Stimulated activated CD4-positive, alpha-beta T cell treated with anti-CD3 and anti-CD28 coated beads, TNF-alpha, amount 100 ng/mL, for 48 hours (primary cell): ENCODE data around the gene CDH11.
A peak's percentile ranks its signal among the peaks of the same experiment; 100 is the strongest.

Experiments
- DNase-seq, 3 donors: peaks; one replicate each; pipeline ENCODE4 v3.0.0-alpha.2; 2020; ENCODE audit warnings: low read depth in 3 of 3

Gene CDH11

DNA sequence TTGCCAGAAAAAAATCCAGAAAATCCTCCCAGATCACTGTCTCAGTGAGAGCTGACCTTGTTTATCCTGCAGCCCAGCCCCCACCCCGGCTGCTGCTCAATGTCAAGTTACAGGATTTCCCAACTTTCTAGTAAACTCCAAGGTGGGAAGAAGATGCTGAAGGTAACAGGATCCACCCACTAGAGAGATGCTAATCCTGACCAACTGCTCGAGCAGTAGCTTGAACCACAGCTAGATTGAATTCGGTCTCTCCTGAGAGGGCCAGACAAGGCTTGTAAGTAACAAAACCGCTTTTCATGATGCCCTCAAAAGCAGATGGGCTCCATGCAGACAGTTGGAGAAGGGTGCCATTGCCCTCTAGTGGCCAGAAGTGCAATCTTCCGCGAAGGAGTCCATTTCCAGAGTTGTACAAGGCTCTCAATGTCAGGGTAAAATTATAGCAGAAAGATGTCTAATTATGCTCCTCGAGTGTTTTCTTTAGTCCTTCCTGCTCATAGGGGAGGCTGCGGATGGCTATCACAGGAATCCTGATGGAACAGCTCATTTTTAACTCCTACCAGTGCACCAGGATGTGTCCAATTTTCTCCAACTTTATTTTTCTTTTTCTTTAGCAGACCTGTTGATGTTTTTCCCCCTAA is 3.9 kb downstream of the CDH11 start:
- peak in 2 of 3 donors; percentile 15 for DNase-seq

DNA sequence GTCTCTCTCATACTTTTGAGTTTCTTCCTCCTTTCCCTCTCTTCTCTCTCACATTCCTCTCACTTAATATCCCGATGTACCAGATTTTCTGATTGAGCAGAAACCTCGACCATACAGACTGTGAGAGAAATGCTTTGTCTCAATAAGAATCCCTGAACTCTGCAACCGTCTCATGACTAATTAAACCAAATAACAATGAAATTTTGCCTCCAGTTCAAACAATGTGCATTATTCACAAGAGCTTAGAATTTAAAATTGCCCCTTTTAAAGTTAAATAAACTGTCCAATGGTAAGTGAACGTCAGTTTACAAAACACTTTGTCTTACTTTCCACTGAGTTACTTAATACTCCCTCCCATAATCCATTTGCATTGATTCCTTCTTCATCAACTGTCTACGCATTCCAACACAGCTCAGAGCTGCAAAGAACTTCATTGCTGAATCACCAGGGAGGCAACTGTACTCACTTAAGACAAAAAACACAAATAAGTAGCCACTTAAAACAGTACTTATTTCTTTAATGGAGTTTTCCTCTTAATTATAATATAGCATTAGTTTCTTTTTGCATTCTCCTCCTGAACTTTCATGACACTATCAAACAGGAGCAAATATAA is 4.9 kb downstream of the CDH11 start:
- no peak for DNase-seq

DNA sequence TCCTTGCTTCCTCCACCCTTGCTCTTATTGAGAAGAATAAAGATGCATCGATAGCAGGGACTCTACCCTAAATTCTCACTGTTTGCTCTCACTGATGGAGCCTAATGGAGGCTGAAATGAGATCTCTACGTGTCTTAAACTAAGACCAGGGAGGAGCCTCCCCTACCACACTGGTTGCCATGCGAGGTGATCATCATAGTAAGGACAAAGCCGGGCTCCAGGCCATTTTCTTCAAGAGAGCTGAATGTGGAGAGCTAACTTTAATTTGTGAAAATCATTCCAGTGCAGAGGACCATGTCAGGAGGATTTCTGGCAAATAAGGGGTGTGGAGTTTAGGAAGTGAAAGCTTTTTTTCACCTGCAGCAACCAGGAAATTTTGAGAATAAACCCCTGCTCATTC is 5.6 kb downstream of the CDH11 start:
- no peak for DNase-seq

DNA sequence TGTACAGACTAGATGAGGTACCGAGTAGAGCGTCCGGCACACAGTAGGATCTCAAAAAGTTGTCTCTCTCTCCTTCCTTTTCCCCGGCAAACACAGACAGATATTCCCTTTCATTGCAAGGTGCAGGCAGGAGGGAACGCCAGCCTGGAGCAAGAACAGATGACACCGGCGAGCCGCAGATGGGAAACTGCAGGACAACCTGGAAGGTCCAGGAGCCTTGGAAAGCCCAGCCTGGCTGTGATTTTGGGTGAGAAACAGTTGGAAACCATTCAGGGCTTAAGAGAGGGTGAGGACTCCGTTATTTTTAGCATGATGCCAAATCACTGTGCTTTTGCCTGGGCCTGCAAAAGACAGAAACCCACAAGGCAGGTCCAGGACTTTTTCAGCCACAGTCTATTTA is 7.3 kb downstream of the CDH11 start:
- DNase-seq, result no peak

DNA sequence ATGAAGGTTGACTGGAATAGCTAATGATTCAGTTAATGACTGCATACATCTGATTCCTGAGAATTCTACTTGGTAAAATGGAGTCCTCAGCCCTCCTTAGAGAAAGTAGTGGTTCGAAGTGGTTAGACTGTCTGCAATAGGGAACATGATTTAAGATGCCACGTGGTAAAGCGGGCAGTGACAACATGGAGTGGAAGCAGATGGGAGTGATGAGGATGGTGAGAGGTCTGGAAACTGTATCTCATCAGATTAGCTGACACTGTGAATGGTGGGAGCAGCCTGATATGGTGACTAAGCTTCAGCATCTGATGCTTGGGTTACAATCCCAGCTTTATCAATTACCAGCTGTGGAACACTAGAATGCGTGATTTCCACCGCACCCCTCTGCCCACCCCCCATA is 8.4 kb downstream of the CDH11 start:
- no peak for DNase-seq

DNA sequence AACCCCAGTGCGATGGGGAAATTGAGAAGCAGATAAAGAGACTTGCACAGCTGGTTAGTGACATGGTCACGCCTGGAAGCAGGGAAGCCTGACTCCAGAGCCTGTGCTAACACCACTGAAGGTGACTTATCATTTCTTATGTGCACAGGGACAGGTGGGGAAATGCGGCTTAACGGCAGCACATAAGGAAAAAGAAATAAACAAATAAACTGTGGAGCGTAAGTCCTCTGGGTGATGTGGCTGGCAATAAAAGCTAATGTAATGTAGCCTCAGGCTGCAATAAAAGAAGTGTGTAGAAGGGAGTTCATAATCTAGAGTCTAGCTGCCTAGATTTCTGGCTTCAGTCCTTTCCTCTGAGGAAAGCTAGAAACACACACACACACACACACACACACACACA is 10.6 kb downstream of the CDH11 start:
- no peak for DNase-seq

DNA sequence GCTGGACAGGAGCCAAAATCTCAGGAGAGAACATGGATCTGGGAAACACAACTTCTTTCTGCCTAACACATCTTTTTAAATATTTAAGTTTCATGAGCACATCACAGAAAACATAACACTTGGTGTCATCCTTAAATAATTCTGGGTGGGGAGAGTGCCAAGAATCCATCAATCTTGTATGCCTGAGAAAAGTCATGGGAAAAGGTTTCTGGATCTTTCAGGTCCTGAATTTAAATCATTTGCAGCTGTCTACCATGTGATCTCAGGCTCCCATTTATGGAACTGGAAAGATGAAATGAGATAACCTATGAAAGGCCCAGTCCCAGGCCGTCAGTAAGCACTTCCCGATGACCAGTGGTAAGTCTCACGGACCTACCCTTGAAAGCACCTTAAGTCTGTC is 15.1 kb downstream of the CDH11 start:
- DNase-seq, result no peak

DNA sequence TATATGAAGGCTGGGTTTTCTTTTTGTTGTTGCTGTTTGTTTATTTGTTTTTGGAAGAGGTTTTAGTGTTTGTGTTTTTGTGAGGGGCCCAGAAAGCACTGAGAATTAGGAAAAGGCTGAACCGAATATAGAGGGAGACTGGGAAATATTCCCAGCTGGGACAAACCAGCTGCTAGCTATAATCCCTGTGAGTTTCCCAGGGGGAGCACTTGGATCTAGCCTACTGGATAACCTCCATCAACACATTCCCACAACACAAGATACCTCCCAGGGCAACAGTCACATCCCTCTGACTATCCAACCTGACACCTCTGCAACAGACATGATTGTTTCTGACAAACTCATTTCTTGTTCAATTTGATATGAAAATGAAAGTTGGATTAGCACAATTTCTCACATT is 16.7 kb downstream of the CDH11 start:
- no peak for DNase-seq

DNA sequence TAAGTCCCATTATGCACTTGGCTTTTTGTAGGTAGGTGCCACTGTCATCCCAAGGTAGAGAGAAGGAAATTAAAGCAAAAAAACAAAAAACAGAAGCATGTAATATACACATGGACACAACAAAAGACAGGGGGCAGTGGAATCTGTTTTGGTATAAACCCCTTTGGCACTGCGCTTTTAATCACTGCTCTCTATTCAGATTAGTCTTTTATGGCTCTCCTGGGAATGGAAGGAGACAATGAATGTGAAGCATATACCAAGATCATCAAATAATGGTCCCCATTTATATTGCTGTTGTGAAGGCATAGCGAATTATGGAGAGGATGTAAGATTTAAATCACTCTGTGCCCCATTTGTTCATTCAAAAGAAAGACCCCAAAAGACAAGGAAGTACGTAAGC is 17.4 kb downstream of the CDH11 start:
- no peak for DNase-seq

DNA sequence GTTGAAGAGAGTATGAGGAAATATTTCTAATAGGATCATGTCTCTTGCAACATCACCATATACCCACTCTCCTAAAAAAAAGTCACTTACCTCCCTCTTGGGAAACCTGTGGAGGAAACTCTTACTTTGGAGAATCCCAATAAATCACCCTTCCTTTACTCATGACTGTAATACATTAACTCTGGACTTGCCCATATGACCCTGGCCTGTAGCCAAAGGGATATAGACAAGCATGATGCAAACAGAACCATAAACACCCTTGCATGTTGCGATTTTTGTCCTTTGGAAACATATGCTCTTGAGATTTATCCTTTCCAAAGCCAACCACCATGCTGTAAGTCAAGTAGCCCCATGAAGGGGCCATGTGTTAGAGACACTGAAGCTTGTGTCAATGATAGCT is 19.5 kb downstream of the CDH11 start:
- DNase-seq, result no peak

DNA sequence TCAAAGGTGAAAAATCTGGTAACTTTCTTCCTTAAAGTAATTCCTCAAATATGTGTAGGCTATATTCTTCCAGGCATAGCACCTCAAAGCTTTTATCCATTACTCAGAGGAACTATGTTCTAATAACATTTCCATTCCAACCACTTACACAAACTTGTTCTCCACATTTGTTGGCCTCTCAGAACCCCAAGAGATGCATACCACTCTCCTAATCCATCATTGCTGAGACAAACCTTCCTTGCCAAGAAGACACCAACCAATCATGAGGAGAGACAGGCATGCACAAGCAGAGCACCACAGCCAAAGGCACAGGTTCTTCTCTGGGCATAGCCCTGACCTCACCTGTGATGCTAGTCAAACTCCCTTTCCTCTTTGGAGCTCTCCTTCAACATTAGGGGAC is 20.9 kb downstream of the CDH11 start:
- DNase-seq, result no peak

DNA sequence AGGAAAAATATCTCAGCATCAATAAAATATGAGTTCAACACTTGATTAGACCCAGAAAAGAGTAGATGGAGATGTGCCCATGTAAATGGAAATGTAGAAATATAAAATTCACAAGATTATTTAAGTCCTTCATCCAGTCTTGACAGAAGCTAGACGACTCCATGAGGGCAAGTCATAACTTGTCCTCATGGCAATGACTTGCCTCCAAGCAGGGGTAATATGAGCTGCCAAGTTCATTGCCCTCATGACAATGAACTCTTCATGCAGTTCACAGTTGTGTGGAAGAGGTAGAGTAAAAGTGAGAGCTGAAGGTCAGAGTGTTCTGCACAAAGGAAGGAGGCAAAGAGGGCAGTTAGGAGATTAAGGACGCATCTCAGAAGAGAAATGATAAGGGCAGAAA is 22.3 kb downstream of the CDH11 start:
- no peak for DNase-seq

DNA sequence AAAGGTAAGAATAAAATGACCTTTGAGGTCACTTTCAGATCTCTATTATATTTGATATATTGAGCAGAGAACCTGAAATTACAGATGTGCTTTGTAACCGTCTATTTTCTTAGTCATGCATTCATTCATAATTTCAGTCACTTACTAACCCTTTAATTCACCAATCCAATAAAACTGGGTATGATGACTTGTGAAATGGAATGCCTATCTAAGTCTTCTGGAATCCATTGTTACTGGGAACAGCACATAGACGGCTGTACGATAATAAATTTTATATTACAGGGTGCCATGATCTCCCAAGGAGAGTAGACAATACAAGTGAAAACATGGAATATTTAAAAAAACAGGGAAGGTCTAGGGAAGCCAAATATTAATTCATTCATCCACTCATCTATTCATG is 22.9 kb downstream of the CDH11 start:
- DNase-seq, result no peak

DNA sequence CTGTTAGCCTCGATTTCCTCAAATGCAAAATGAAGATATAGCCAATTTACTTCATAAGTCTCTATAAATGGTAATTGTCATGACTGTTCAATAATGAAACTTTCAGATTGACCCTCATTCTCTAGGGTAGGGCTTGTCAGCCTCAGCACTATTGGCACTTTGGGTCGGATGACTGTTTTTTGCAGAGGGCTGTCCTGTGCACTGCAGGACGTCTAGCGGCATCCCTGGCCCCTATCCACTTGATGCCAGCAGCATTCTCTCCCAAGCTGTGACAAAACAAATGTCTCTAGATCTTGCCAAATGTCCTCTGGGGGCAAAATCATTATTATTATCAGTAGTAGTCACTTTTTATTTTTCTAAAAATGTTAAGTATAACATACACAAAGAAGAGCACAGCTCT is 24.6 kb downstream of the CDH11 start:
- DNase-seq, result no peak

DNA sequence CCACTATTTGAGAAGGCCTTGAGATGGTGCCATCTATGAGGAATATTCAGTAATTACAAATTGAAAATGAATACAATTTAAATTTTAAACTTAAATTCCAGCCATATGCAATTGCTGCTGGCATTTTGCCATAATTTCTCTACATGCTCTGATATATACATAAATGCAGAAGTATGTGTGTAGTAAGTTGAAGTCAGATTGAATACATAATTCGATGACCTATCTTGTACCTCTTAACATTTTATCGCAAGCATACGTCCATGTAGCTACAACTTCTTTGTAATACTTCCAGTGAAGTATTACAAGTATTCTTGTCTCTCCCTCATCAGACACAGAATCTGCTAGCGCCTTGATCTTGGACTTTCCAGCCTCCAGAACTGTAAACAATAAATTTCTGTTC is 26.0 kb downstream of the CDH11 start:
- DNase-seq, result no peak

DNA sequence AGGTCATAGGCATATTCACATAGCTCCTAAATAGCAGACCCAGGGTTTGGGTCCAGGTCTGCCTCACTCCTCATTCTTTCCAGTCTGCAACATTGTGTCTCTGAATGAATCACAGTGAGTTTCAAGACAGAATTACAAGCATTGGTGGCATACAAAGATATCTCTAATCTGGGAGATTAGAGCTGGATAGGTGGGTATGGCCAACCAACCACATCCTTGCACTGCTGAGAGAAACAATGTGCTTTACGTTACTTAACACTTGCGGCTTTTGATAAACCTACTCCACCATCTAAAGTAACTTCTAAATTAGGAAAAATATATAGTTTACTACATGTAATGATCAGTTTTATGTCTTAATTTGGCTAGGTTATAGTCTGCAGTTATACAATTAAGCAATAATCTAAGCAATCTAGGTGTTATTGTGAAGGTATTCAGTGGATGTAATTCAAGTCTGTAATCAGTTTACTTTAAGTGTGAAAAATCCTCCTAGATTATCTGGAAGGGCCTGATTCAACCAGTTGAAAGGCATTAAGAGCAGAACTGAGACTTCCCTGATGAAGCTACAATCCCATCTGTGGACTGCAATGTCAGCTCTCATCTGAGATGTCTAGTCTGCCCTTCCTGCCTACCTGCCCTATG is 26.7 kb downstream of the CDH11 start:
- no peak for DNase-seq

DNA sequence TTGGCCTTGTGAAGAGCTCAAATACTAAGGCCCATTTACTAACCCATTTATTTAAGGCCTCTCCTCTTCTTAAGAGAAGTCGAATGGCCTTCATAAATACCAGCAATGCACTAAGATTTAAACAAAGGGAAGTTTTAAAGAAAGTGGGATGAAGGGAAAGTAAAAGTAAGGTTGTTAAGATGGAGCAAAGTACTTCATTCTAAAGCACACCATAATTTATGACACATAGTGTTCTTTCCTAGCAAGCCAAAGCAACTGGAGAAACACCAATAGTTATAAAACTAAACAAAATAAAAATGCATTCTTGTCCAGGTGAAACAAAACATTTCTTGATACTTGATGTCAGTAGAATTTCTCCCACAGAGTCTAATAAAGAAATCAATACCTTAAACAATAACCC is 27.9 kb downstream of the CDH11 start:
- DNase-seq, result no peak

DNA sequence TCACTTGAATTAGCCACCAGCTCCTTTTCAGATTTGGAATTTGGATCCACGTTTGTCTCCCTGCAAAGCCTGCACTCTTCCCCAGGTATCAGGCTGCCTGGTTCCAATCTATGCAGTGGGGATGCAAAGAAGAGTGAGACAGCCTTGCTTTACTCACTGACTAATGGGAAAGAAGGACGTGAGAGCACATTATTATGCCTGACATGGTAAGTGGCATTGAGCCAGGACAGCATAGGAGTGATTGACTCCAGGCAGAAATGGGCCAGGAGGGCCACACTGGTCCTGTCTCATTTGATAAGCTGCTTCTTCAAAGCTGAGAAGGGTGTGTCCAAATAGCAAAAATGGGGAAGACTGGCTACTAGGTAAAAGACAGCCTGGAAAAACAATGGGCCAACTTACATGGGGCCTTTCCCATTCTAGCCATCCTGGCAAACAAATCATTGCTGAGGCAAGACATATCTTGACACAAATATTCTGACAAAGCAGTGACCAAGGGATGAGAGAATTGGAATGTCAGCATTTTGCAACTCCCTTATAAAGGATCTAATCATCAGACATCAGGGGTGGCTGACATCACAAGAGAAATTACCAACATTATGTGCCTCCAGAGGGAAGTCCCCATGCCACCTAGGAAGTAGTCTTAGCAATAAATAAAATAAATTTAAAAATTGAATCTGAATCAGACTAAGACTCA is 38.6 kb downstream of the CDH11 start:
- no peak for DNase-seq

DNA sequence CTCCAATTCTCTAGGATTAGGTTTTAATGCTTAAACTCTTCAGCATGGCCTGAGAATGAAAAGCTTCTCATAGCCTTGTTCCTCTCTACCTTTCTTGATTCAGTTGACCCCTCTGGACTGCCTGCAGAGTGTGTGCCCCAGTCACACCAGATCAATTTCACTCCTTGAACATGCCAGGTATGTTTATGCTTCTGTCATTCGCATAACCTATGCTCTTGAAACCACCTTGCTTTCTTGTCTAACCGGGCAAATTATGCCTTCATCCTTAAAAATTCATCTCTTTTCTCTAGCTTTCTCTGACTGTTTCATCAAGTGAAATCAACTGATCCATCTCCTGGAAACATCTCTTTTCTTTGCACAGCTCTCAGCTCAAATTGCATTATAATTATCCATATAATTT is 42.3 kb downstream of the CDH11 start:
- no peak for DNase-seq

DNA sequence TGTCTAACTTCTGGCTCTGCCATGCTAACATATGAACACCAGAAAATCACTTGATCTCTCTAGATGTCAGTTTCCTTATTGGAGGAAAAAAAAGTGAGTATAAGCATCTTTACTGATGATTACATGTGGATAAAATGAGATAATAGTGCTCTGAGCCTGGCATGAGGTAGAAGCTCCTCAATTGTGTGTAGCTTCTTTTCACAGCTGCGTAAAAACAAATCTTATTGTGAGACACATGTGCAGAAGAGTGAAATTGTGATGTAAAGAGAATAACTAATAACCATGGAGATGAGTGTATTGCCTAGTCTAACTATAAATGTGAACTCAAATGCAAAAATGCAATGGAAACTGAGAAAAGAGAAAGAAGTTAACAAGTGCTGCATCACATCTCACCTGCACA is 44.7 kb downstream of the CDH11 start:
- no peak for DNase-seq

DNA sequence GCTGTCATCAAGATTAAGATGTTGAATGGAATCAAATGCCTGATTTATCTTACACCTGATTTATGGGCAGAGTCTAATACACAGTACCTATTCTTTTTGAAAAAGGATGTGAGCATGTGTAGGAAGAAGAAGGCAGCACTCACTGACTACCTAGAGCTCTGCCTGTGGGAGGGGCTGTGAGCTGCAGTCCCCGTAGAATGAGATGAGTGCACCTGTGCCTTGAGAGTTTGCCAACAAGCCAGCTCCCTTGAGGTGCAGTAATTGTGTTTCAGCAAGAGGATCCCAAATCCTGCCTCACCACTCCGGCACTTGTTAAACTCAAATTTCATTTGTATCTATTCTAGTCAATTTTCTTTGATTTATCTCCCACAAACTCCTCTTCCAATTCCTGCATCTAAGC is 46.0 kb downstream of the CDH11 start:
- DNase-seq, result no peak

DNA sequence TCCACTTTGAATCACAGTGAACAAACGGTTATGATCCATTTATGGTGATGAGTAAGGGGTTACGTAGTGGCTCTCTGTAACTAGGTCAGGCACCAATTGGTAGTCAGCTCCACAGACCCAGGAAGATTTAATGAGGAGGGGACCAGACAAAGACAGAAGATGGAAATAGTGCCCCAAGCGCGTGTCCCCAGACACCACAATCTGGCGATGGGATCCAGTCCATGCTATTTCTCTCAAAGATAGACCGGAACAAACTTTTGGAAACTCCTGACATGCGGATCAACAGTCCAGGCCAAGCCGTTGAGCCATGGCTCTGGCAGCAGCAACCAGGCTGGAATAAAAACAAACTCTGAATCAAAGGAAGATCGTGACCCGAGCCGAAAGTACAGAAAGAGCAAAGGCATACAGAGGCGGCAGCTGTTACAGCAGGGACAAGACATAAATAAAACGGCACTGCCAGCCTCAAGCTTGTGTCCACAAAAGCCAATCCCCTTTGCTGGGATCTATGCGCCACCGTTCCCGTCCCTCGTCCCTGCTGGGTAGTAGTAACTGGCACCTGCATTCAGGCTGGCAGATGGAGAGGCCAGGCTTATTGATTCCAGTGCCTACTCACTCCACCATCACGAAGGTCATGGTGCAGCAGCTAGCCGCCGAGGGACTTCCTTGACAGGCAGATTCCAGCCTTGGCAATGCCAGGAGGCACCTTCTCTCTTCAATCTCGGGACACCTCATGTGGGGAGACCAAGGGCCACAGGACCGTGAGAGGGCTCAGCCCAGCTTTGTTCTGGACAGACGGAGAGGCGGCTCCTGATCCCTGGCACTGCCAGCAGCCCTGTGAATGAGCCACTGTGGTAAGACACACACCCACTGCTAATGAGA is 50.2 kb downstream of the CDH11 start:
- DNase-seq, result no peak
